HepG2 (cell line): ENCODE measurements around the gene PDE9A. TPM values are rescaled to one million over a fixed set of nuclear protein-coding genes. Genes with fewer than 3 reads are reported as not detected.

Experiments
- ATAC-seq: fragments of 200-7000 bp; cut with Tn5 transposase; 3 replicates; pipeline ENCODE4 v1.9.1; 2020; ENCODE audit warnings: mild to moderate bottlenecking, moderate library complexity
- BruUV-seq: library from RNA; stranded (reverse); fragments of 400-500 nt; replicated peaks from 2 replicates; lab custom pipeline; 2021; lab: Mats Ljungman, UMichigan
- CTCF ChIA-PET: fragments of 300-600 bp; formaldehyde crosslinking; extraction: SDS; loops from one replicate; lab custom pipeline; 2021; ENCODE audit warnings: low total read pairs, inconsistent platforms, low intra/inter-chr PET ratio; lab: Yijun Ruan, JAX
- POLR2A ChIA-PET: fragments of 350-600 bp; sonication (Branson Sonifier 250); formaldehyde crosslinking; loops from one replicate; lab custom pipeline; 2020; ENCODE audit warnings: antibody characterized with exemption, inconsistent platforms; lab: Yijun Ruan, JAX
- DNase-seq: peaks from one replicate; pipeline ENCODE4 v3.0.0-alpha.2; 2015; ENCODE audit warnings: low spot score
- FAIRE-seq: peaks from 3 replicates; lab custom pipeline; 2011; peaks lifted over from hg19 to GRCh38; lab: Jason Lieb, UNC
- H2AFZ ChIP-seq: one replicate; pipeline ENCODE4 v1.6.1; 2011; ENCODE audit warnings: low read length, inconsistent platforms
- H3K27ac ChIP-seq: fragments of 300-600 bp; 3 replicates; pipeline ENCODE4 v1.8.0; 2011; ENCODE audit warnings: mixed run types, mild to moderate bottlenecking, mixed read lengths, low read length, inconsistent platforms; ENCODE audit not compliant: insufficient read depth; ENCODE audit errors: extremely low read length
- H3K27me3 ChIP-seq, 2 experiments: fragments of 200-600 bp in 1 of 2; 2 replicates in 1 of 2; 3 replicates in 1 of 2; pipeline versions ENCODE4 v1.6.0 to v1.8.0; 2011; ENCODE audit warnings: low read length in 2 of 2, mild to moderate bottlenecking in 2 of 2, moderate library complexity in 2 of 2, inconsistent platforms in 1 of 2; ENCODE audit not compliant: insufficient read depth in 2 of 2, control insufficient read depth in 1 of 2
- H3K36me3 ChIP-seq, 2 experiments: fragments of 200-600 bp in 1 of 2; replicated peaks in 1 of 2; 2 replicates in 1 of 2; 3 replicates in 1 of 2; pipeline versions ENCODE4 v1.5.1 to v1.8.0; 2011; ENCODE audit warnings: low read length in 2 of 2, inconsistent platforms in 1 of 2; ENCODE audit not compliant: insufficient read depth in 2 of 2, control insufficient read depth in 1 of 2
- H3K4me1 ChIP-seq: 2 replicates; pipeline ENCODE4 v1.5.1; 2012; ENCODE audit warnings: low read length, inconsistent platforms; ENCODE audit not compliant: insufficient read depth
- H3K4me2 ChIP-seq: 2 replicates; pipeline ENCODE4 v1.6.0; 2011; ENCODE audit warnings: low read depth, low read length, inconsistent platforms
- H3K4me3 ChIP-seq, 3 experiments: fragments of 200-600 bp in 1 of 3; sonication (generic), shearing (Covaris generic) in 1 of 3; replicated peaks in 1 of 3; 2 replicates each; pipeline ENCODE4 v1.5.1; 2011 to 2016; ENCODE audit warnings: low read length in 3 of 3, inconsistent platforms in 2 of 3, low read depth in 2 of 3, mild to moderate bottlenecking in 2 of 3, control low read depth in 1 of 3, mixed read lengths in 1 of 3; ENCODE audit not compliant: insufficient read depth in 1 of 3
- H3K79me2 ChIP-seq: one replicate; pipeline ENCODE4 v1.6.1; 2011; ENCODE audit warnings: low read length, inconsistent platforms; ENCODE audit not compliant: insufficient read depth
- H3K9ac ChIP-seq: 2 replicates; pipeline ENCODE4 v1.6.0; 2011; ENCODE audit warnings: mild to moderate bottlenecking, low read depth, low read length, inconsistent platforms; ENCODE audit not compliant: insufficient read depth
- H3K9me3 ChIP-seq: 2 replicates; pipeline ENCODE4 v1.5.1; 2012; ENCODE audit warnings: mild to moderate bottlenecking, low read length
- H4K20me1 ChIP-seq: 2 replicates; pipeline ENCODE4 v1.6.0; 2011; ENCODE audit warnings: inconsistent platforms, mild to moderate bottlenecking, low read length, moderate library complexity; ENCODE audit not compliant: insufficient read depth
- BRCA1 ChIP-seq: sonication (generic); formaldehyde crosslinking; IDR thresholded peaks from 2 replicates; pipeline ENCODE4 v1.4.0; 2020; ENCODE audit warnings: missing genetic modification reagents
- GMEB2 ChIP-seq: IDR thresholded peaks from 2 replicates; pipeline ENCODE4 v1.6.1; 2016; ENCODE audit warnings: missing biosample characterization, missing genetic modification reagents, low read depth
- KLF13 ChIP-seq: sonication (generic); formaldehyde crosslinking; IDR thresholded peaks from 2 replicates; pipeline ENCODE4 v1.4.0; 2020; ENCODE audit warnings: mild to moderate bottlenecking, missing genetic modification reagents
- MLX ChIP-seq: IDR thresholded peaks from 2 replicates; pipeline ENCODE4 v1.6.1; 2016
- TAF1 ChIP-seq: sonication (generic); formaldehyde crosslinking; IDR thresholded peaks from 2 replicates; pipeline ENCODE4 v1.4.0; 2020; ENCODE audit warnings: missing genetic modification reagents
- TCF7L2 ChIP-seq: IDR thresholded peaks from 2 replicates; pipeline ENCODE4 v1.6.1; 2011; ENCODE audit warnings: mild to moderate bottlenecking, low read depth, low read length, moderate library complexity
- TIGD3 ChIP-seq: sonication (generic); formaldehyde crosslinking; IDR thresholded peaks from 2 replicates; pipeline ENCODE4 v1.5.1; 2020; ENCODE audit warnings: mild to moderate bottlenecking, missing genetic modification reagents, borderline replicate concordance
- ZBTB38 ChIP-seq: sonication (generic); formaldehyde crosslinking; IDR thresholded peaks from 2 replicates; pipeline ENCODE4 v1.5.1; 2020; ENCODE audit warnings: mild to moderate bottlenecking, missing genetic modification reagents
- ZNF235 ChIP-seq: sonication (generic); formaldehyde crosslinking; IDR thresholded peaks from 2 replicates; pipeline ENCODE4 v1.8.1; 2023; ENCODE audit warnings: mild to moderate bottlenecking, missing genetic modification reagents, borderline replicate concordance
- ZNF296 ChIP-seq: sonication (generic); formaldehyde crosslinking; conservative IDR thresholded peaks from 2 replicates; pipeline ENCODE4 v1.5.0; 2020; ENCODE audit warnings: mild to moderate bottlenecking, missing genetic modification reagents
- ZNF703 ChIP-seq: sonication (generic); formaldehyde crosslinking; IDR thresholded peaks from 2 replicates; pipeline ENCODE4 v1.5.1; 2020; ENCODE audit warnings: missing genetic modification reagents, mild to moderate bottlenecking, moderate library complexity, borderline replicate concordance
- WGBS: methylation state at CpG from one replicate; pipeline ENCODE4 v1.1.6; 2017; ENCODE audit warnings: low lambda C conversion rate; 5-methylcytosine and 5-hydroxymethylcytosine counted together
- in situ Hi-C: cut with HindIII; loops from 2 replicates; pipeline ENCODE4 v1.10.0; 2017; ENCODE audit warnings: low pct_unique_long_range_greater_than_20kb; ENCODE audit not compliant: extremely low pct_ligation_motif_present
- intact Hi-C: fragments of 100-400 bp; cut with micrococcal nuclease; formaldehyde crosslinking; loops from one replicate; pipeline ENCODE4 v1.10.0; 2022; ENCODE audit not compliant: unreplicated experiment
- polyA plus RNA-seq, 8 experiments: library from polyadenylated mRNA; depleted of rRNA in 3 of 8; stranded (reverse) in 7 of 8; unstranded in 1 of 8; fragments of >200 nt; fragmentation: Illumina TruSeq in 4 of 8; extraction: Trizol in 4 of 8; gene quantifications; 2 replicates each; pipeline versions ENCODE4 v1.2.1 to v1.2.3, GENCODE V29; 2011 to 2016; ENCODE audit warnings: low read depth in 4 of 8, missing spikeins in 1 of 8, mixed read lengths in 1 of 8; ENCODE audit not compliant: insufficient read depth in 1 of 8
- total RNA-seq, 5 experiments: library from RNA; depleted of rRNA; stranded (reverse); fragments of >200 nt; fragmentation: Illumina TruSeq; extraction: Trizol; gene quantifications; 2 replicates each; pipeline ENCODE4 v1.2.3, GENCODE V29; 2016; ENCODE audit warnings: low read depth in 1 of 5
- TF ChIP-seq, protein P1 (sequence below): sonication (generic); formaldehyde crosslinking; IDR thresholded peaks from 2 replicates; pipeline ENCODE4 v1.4.0; 2020; ENCODE audit warnings: missing genetic modification reagents

The PDE9A gene
- total and polyA plus RNA-seq, 2 of the 13 experiments (the other 11 are each of a cell fraction or from before 2014, with no cell fraction given), result 4.6 to 19.7 TPM

DNA sequence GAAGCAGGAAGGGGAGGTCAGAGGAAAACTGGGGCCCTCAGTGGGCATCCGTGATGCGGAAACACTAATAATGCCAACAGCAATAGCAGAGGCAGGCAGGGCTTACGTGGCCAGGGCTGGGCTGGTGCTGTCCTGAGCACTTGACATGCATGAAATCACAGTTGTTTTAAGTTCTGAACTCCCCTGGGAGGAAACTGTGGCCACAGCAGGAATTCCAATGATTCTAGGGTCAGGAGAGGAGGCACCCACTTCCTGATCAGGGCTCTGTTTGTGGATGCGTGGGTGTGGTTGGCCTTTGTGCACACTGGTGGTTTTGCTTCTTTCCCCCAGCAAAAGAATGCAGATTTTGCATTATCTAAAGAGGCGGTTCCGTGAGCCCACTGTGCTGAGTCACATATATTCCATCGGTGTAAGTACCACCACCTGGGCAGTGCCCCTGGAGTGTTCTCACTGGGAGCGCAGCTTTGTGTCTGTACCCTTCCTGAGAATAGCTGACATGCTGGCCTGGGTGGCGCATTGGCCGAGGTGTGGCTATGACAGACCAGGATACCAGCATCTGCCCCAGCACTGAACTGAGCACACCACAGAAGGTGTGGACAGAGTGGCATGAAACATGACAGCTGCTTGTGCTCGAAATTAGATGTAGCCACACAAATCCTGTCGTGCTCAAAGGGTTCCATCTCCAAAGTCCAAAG lies 71.0 kb downstream of the PDE9A start (continued):
- TF ChIP-seq GMEB2 (CRISPR knock-in tag) (no peak), TIGD3 (CRISPR knock-in tag) (no peak), TCF7L2 (no peak), ZNF296 (no peak), MLX (CRISPR knock-in tag) (no peak)

DNA sequence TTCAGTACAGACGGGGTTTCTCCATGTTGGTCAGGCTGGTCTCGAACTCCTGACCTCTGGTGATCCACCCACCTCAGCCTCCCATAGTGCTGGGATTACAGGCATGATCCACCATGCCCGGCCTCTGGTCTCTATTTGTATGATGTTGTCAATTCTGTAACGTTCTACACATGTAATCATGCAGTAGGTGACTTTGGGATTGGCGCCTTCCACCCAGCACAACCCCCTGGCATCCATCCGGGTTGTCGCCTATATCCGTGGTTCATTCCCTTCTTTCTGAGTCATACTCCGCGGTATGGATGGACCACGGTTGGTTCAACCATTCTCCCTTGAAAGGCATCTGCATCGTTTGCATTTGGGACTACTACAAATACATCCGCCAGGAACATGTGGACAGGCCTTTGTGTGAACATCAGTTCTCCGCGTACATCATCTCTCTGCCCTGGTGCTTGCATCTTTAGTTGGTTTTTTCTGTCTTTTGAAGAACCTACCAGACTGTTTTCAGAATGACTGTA lies 72.1 kb downstream of the PDE9A start:
- H3K4me2 ChIP-seq, result no peak overlapping the region
- in situ Hi-C loops, result no loop called here

More for the DNA sequence above, 72.1 kb downstream of the PDE9A start:
- ATAC-seq (no peak), FAIRE-seq (no peak), DNase-seq (no peak)
- peaks cover 49% of the 10 kb centered on the region for H3K4me1 ChIP-seq
- POLR2A ChIA-PET, result no interaction called here
- H3K9ac ChIP-seq, result no peak overlapping the region
- BruUV-seq, result no TSS peak
- intact Hi-C loops, result no loop called here
- peaks cover 6% of the 10 kb centered on the region; the same call in 1 of the 2 replicates for H3K9me3 ChIP-seq
- 97% methylated on average over 15 of the region's 15 CpGs for WGBS
- no peaks in the 10 kb centered on the region; a peak in 1 of 5 replicates for H3K36me3 ChIP-seq
- no peak overlapping the region for H3K4me3 ChIP-seq
- H3K79me2 ChIP-seq, result no peaks in the 10 kb centered on the region
- H2AFZ ChIP-seq, result no peak overlapping the region
- H4K20me1 ChIP-seq, result no peaks in the 10 kb centered on the region
- TF ChIP-seq ZNF703 (CRISPR knock-in tag), result no peak
- TF ChIP-seq BRCA1 (CRISPR knock-in tag), result no peak
- TF ChIP-seq ZBTB38 (CRISPR knock-in tag), result 0 out of 2 replicates have a peak, but pooled peaks have one; percentile 37
- TF ChIP-seq KLF13 (CRISPR knock-in tag), result no peak
- TF ChIP-seq TAF1 (CRISPR knock-in tag), result no peak
- no peak for TF ChIP-seq ZNF235
- TF ChIP-seq, protein P1, sequence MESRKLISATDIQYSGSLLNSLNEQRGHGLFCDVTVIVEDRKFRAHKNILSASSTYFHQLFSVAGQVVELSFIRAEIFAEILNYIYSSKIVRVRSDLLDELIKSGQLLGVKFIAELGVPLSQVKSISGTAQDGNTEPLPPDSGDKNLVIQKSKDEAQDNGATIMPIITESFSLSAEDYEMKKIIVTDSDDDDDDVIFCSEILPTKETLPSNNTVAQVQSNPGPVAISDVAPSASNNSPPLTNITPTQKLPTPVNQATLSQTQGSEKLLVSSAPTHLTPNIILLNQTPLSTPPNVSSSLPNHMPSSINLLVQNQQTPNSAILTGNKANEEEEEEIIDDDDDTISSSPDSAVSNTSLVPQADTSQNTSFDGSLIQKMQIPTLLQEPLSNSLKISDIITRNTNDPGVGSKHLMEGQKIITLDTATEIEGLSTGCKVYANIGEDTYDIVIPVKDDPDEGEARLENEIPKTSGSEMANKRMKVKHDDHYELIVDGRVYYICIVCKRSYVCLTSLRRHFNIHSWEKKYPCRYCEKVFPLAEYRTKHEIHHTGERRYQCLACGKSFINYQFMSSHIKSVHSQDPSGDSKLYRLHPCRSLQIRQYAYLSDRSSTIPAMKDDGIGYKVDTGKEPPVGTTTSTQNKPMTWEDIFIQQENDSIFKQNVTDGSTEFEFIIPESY (CRISPR knock-in tag), result peak; percentile 89
- TF ChIP-seq, all 625 proteins: peak for 2
- CTCF ChIA-PET, result no interaction called here
- Histone ChIP-seq H3K27me3 (no peaks in the 10 kb centered on the region), H3K27ac (no peak overlapping the region)
